ENCODE results near the gene LY6G6C.
"Not testable (repeated sequence)": the region's sequence is repeated elsewhere in the genome, so short reads cannot be mapped to it uniquely, and the experiment has no call there.

The LY6G6C gene

DNA sequence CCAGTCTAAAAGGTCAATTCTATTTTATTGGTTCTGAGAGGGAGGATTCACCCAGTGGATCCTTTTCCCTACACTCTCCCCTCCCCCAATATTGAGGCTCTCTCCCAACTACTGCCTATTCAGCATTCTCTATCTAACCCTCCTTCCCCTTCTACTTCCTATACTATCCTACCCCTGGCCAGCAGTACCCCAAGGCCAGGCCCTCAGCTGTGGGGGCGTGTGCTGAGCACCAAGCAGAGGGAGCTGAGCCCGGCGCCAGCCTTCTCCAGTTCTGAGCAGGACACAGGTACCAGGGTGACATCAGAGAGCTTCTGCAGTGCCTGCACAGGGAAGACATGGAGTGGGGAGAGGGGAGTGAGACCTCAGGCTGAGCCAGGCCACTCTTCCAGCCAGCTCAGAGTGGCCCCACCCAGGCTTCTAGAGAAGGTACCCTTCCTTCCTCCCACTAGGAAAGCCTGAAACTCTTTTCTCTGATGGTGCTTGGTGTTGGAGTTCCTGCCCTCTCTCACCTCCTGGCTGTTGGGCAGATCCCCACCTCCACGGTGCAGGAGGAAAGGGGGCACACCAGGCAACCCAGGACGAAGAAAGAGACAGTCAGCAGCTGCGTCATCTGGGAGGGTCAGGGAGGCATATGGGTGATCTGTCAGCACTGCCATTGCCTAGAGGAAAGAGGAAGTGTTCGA is 5.6 kb upstream of the LY6G6C start:
- no peak for DNase-seq (ENCODE audit: low read depth)

DNA sequence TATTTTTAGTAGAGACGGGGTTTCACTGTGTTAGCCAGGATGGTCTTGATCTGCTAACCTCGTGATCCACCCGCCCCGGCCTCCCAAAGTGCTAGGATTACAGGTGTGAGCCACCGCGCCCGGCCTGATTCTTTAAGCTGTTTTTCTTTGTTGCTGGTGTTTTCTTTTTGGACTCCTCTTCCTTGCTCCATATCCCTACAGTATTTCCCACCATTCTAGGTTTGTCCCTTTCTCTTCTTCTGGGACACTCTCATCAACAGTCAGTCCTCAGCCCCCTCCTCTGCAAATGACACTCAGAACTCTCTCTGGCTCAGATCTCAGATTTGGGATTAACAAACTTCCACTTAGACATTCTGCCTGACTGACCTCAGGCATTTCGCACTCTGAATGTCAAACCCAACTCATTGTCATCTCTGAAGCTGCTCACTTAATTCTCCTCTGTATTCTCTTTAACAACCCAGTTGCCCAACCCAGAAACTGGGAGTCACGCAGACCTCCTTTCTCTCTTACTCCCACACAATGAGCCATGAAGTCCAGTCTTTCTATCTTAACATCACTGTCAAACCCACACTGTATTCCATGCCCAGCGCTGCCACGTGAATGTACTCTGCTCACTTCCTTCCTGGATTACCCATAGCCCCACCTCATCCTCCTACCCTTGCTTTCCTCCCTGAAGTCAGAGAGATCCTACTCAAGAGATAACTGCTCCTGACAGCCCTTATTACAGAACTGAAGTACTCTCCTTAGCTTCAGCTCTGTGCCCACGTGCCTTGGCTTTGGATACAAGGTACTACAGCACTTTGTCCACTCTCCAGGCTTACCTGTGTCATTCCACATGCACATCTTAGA is 4.2 kb upstream of the LY6G6C start:
- no peak for DNase-seq (ENCODE audit: low read depth)

DNA sequence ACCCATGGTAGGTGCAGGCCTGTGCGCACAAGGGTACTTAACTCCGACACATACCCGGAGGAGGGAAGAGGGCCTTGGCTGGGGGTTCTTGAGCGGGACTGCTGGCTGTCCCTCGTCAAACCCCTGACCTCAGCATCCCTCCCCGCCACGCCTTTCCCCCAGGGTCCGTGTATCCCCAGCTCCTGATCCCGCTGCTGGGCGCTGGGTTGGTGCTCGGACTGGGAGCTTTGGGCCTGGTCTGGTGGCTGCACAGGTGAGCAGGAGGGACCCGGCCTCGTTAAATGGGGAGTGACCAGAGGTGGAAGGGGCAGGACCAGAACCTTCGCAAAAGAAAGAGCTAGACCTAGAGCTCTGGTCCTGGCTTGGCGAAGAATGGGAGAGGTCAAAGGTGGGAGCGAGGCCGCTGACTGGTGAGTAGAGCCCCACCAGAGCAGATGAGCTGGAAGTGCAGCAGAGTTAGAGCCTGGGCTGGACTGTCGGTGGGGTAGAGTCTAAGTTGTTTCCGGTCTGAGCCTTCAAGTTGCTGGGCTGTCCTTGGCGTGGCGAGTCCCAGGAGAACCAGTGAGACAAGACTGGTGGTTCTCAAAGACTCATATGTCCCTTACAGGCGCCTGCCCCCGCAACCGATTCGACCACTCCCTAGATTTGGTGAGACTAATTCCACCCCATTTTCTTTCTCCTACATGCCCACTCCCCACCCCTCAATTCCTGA is 2.6 kb upstream of the LY6G6C start:
- no peak for DNase-seq (ENCODE audit: low read depth)

- no peak for DNase-seq (ENCODE audit: low read depth)
These were observed 1.9 kb upstream of the LY6G6C start, which contains the start of gene MPIG6B for GRCh38 chr6:31723245-31723979. MPIG6B (plus strand) TSS chr6:31723373; CDS start chr6:31723384, 11 bp downstream.

- DNase-seq (ENCODE audit: low read depth): no peak
These were observed 627 bp upstream of the LY6G6C start for GRCh38 chr6:31722173-31722572.

DNA sequence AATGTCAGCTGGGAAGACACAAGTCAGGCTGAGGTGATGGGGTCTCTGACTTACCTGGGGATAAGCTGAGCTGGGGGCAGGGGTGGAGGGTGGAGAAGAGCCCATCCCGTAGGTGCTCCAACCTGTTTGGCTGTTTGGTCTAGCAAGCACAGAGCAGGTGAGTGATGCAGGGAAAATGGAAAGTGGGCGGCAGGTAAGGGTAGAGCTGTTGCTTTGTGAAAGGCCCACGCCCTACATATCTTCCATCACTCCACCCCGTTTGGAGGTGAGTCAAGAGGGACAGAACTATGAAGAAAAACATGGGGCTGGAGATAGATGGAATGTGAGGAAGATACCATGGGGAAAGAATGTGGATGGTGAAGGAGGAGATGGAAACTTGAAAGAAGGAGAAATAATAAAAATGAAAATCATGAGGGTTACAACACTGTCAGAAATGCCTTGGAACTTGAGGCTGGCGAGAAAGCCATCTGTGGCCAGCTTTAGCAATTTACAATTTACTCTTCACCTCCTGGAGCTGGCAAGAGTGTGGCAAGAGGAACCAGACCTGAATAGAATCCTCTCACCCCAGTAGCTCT is 1.3 kb downstream of the LY6G6C start:
- no peak for DNase-seq (ENCODE audit: low read depth)

DNA sequence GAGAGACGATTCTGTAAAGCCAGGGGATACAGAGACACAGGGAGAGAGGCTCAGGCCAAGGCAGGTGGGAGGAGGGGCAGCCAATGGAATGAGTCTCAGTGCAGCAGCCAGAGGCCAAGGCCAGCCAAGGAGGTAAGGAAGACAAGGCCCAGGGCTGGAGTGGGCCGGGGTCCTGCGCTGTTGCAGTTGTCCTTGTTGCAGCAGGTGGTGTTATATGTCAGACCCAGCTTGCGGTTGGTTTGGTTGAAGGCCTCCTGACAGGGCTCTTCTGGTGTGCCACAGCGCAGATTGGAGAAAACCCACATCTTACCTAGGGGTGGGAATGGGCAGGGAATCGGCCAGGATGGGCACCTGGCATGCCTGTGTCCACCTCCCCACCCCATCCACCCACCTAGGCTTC is 2.5 kb downstream of the LY6G6C start:
- no peak for DNase-seq (ENCODE audit: low read depth)

DNA sequence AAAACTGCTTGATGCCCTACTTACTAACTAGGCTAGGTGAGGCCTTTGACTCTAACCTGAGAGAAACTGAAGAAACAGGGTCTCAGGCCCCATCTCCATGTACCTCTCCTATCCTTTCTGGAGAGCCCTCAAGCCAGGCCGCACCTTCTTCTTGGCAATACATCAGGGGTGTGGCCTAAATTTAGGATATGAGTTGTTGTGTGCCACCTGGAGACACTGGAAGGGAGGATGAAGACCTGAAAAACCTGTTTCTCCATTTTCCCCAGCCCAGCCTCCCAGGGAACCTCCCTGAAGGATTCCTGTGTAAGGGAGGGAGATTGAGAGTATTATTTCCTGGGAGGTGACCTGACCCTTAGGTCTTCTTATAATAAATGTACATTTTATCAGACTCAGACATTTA is 3.3 kb downstream of the LY6G6C start:
- DNase-seq (ENCODE audit: low read depth): no peak

- DNase-seq (ENCODE audit: low read depth): no peak
These were observed 3.9 kb downstream of the LY6G6C start for GRCh38 chr6:31717499-31718222.

DNA sequence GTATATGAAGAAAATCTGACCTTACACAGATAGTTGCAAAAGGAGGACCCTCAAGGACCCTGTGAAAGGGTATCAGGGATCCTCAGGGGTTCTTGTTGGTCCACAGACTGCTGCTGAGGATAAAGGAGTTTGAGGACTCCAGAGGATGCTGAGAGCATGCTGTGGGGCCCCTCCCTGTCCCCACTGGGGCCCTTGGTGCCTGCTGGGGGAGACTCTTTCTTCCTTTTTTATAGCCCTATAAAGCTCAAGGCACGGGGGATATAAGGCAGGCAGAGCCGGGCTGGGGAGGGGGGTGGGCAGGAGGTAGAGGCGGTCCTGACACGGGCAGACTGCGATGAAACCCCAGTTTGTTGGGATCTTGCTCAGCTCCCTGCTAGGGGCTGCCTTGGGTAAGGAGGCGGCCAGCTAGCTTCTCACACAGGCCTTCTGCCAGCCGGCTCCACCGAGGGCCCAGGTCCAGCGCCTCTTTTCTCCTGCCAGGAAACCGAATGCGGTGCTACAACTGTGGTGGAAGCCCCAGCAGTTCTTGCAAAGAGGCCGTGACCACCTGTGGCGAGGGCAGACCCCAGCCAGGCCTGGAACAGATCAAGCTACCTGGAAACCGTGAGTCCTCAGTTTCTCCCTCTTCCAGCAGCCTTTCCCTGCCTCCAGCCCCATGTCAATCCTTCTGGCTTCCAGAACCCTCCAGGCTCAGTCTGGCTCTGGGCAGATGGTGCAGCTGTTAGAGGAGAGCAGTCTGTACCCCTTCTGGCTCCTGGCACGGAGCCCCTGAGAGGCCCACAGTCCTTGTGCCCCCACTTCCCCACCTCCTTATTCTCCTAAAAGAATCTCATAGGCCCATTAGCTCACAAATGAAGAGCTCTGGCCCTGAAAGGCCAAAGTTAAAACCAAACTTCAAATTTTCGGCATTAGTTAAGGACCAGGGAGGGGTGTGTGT is 6.3 kb downstream of the LY6G6C start, which contains the start of gene LY6G6D:
LY6G6D (plus strand) TSS at position 327 of the 937 bp plus-strand sequence; CDS start at position 335, 8 bp downstream.
- no peak for DNase-seq (ENCODE audit: low read depth)

DNA sequence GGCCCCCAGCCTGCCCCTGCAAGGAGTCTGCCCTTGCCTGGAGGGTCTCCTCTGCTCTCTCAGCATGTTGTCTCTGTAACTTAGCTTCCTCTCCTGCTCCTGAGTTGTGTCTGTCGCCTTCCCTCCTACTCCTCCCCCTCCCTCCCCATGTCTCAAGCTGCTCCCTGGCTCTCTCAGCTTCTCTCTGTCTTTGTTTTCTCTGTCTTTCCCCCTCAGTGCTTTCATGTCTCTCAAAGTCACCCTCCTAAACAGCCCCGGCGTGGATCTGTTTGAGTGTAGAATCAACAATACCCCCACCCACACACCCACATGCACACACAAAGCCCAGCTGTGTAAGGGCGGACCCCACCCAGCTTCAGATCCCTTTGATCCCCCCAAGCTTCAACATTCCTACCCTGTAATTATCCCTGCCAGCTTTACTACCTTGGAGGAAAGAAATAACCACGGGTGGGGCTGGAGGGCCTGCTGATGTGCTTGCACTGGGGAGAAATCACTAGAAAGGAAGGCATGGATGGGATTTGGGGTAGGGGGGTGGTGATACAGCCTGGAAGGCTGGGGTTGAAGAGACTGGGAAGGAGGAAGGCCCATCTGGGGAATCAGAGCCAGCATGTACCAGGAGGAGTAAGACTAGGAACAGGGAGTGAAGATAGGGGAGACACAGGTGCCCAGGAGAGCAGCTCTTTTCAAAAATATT is 7.4 kb downstream of the LY6G6C start:
- DNase-seq (ENCODE audit: low read depth): no peak

GRCh38 chr6:31713465-31713864 is 8.1 kb downstream of the LY6G6C start:
- no peak for DNase-seq (ENCODE audit: low read depth)

GRCh38 chr6:31712296-31712695 is 9.2 kb downstream of the LY6G6C start:
- no peak for DNase-seq (ENCODE audit: low read depth)

DNA sequence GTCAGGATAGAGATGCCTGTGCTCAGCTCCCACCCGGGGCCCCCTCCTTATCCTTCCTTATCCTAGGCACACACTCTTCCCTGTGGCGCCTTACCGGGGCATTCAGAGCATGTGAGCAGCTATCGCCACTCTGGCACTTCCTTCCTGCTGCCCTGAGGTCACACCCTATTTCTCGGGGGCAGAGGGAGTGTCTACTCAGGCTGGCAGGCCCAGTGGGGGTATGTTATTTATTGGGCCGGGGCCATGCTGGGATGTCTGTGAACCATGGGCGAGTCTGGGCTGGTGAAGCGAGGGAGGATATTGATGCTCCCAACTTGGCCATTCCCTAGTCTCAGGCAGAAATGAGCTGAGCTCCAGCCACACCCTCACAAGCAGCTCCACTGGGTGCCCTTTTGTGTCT is 10.3 kb downstream of the LY6G6C start:
- DNase-seq (ENCODE audit: low read depth): no peak

DNA sequence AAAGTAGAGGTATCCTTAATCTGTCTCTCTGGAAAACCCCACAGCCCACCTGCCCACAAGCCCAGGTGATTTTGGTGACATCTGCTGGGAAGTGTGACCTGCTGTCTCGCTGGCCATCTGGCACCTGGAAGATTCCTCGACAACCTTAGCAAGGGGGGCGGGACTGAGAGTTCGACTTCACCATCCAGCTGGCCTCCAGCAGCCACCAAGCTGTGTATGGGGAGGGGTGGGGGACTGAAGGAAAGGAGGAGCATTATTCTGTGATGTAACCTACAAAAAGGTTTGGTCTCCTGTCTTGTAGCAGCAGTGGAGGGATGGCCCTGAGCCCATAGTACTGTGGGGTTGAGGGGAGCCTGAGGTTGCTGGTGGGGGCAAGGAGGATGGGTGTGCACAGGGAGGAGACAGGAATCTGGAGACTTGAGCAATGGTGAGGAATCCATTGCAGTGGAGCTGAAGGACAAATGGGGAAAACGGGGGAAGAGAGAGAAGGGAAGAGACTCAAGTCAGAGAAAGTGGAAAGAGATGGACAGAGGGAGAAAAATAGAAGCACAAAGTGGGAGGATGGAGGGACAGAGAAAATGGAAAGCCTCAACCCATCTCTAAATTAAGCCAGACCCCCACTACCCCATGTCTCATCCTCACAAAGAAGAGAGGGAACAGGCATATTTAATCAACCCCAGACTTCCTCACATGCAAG is 10.9 kb downstream of the LY6G6C start:
- DNase-seq (ENCODE audit: low read depth): no peak

DNA sequence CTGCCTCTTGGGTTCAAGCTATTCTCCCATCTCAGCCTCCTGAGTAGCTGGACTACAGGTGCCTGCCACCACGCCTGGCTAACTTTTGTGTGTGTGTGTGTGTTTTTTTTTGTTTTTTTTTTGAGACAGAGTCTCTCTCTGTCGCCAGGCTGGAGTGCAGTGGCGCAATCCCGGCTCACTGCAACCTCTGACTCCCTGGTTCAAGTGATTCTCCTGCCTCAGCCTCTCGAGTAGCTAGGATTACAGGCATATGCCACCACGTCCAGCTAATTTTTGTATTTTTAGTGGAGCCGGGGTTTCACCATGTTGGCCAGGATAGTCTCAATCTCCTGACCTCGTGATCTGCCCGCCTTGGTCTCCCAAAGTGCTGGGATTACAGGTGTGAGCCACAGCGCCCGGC is 12.4 kb downstream of the LY6G6C start:
- not testable (repeated sequence) for DNase-seq (ENCODE audit: low read depth)

GRCh38 chr6:31708224-31708623 is 13.3 kb downstream of the LY6G6C start:
- DNase-seq (ENCODE audit: low read depth): no peak

GRCh38 chr6:31707701-31708100 is 13.8 kb downstream of the LY6G6C start:
- no peak for DNase-seq (ENCODE audit: low read depth)

DNA sequence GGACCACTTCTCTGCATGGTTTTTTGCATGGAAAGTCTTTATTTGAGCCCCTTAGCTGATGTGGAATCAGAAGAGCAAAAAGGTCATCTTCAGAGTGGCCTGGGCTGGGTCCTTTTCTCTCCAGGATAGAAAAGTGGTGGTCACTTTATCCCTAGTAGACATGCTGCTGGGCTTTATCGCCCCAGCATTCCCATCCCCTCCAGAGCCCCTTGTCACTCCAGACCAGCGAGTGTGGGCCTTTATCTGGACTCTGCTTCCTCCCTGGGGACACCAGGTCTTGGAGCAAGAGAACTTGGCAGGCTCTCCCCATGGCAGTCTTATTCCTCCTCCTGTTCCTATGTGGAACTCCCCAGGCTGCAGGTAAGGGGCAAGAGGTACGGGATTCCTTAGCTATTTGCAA is 14.9 kb downstream of the LY6G6C start, which contains the start of gene LY6G6F:
LY6G6F (plus strand) TSS at position 268 of the 400 bp plus-strand sequence; CDS start at position 309, 41 bp downstream.
- no peak for DNase-seq (ENCODE audit: low read depth)

Data from T-helper 22 cell (primary cell).